Measurements from ENCODE around the gene IRAK2. TPM values are rescaled to one million over a fixed set of nuclear protein-coding genes. Genes with fewer than 3 reads are reported as not detected.

The IRAK2 gene
- total RNA-seq, 1 donor from 2014 or later = 10.6 TPM

DNA sequence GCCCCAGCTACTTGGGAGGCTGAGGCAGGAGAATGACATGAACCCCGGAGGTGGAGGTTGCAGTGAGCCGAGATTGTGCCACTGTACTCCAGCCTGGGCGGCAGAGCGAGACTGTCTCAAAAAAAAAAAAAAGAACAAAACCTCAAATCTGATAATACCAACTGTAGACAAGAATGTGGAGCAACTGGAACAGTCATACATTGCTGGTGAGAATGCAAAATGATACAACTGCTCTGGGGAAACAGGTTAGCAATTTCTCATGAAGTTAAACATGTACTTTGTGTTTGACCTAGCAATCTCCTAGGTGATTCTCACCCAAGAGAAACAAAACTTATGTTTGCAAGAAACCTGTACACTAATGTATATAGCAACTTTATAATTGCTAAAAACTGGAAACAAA lies 27.5 kb upstream of the IRAK2 start:
- H3K9me3 ChIP-seq = no peaks in the 10 kb centered on the region
- peaks cover under 1% of the 10 kb centered on the region for H3K4me1 ChIP-seq
- no peak for TF ChIP-seq POLR2AphosphoS5 (IDR thresholded peaks at IDR 0.05; ENCODE audit: insufficient read depth in 1 of 2, low read depth in 1 of 2)
- no peak overlapping the region for H3K27ac ChIP-seq
- H3K4me3 ChIP-seq = no peak overlapping the region
- intact Hi-C loops (cut with DNase I) = no loop called here
- no peaks in the 10 kb centered on the region for H3K27me3 ChIP-seq
- DNase-seq (ENCODE audit: extremely low spot score in 2 of 2) = no peak
- H3K36me3 ChIP-seq = no peaks in the 10 kb centered on the region

DNA sequence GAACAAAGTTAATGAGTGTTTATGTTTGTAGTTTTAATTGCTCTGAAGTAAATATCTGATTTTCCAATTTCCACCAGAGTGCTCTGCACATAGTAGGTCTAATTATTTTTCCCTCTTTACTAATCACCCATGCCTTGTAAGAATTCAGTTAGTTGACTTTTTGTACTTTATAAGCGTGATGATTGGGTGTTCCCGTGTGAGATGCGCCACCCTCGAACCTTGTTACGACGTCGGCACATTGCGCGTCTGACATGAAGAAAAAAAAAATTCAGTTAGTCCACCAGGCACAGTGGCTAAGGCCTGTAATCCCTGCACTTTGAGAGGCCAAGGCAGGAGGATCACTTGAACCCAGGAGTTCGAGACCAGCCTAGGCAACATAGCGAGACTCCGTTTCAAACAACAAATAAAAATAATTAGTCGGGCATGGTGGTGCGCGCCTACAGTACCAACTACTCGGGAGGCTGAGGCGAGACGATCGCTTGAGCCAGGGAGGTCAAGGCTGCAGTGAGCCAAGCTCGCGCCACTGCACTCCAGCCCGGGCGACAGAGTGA lies 23.6 kb upstream of the IRAK2 start:
- no peak for TF ChIP-seq POLR2AphosphoS5 (IDR thresholded peaks at IDR 0.05; ENCODE audit: insufficient read depth in 1 of 2, low read depth in 1 of 2)
- TF ChIP-seq, protein P1, sequence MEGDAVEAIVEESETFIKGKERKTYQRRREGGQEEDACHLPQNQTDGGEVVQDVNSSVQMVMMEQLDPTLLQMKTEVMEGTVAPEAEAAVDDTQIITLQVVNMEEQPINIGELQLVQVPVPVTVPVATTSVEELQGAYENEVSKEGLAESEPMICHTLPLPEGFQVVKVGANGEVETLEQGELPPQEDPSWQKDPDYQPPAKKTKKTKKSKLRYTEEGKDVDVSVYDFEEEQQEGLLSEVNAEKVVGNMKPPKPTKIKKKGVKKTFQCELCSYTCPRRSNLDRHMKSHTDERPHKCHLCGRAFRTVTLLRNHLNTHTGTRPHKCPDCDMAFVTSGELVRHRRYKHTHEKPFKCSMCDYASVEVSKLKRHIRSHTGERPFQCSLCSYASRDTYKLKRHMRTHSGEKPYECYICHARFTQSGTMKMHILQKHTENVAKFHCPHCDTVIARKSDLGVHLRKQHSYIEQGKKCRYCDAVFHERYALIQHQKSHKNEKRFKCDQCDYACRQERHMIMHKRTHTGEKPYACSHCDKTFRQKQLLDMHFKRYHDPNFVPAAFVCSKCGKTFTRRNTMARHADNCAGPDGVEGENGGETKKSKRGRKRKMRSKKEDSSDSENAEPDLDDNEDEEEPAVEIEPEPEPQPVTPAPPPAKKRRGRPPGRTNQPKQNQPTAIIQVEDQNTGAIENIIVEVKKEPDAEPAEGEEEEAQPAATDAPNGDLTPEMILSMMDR (IDR thresholded peaks at IDR 0.05) = no peak
- Histone ChIP-seq H3K4me3 (peak overlapping the region; percentile 71 to 91), H3K27ac (peak overlapping the region; percentile 89), H3K9me3 (no peaks in the 10 kb centered on the region), H3K4me1 (peaks cover 40% of the 10 kb centered on the region), H3K27me3 (no peaks in the 10 kb centered on the region), H3K36me3 (no peaks in the 10 kb centered on the region)
- DNase-seq (ENCODE audit: extremely low spot score in 2 of 2) = no peak
- intact Hi-C loops (cut with DNase I) = no loop called here

DNA sequence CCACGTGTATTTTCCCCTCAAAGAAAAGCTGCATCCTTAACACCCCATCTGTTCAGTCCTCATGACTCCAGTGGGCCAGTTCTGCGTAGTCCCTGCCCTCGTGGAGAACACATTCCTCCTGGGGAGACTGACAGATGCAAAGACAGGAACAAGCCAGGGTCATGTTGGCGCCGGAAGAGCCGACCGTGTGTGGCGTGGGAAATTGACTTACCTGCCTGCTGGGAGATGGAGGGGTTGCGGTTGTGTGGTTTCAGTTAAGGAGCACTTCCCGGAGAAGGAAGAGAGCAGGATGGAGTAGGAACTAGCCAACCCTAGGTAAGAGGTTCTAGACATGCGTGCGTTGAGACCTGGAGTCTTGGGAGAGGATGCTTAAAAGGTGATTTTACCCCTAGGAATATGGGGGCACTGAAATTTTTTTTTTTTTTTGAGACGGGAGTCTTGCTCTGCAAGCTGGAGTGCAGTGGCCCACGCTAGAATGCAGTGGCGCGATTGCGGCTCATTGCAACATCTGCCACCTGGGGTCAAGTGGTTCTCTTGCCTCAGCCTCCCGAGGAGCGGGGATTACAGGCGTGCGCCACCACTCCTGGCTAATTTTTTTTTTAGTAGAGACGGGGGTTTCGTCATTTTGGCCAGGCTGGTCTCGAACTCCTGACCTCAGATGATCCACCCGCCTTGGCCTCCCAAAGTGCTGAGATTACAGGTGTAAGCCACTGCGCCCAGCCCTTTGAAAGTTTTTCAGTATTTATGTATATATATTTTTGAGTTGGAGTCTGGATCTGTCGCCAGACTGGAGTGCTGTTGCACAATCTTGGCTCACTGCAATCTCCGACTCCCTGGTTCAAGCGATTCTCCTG lies 21.8 kb upstream of the IRAK2 start:
- Histone ChIP-seq H3K9me3 (no peaks in the 10 kb centered on the region), H3K36me3 (peaks cover 0 to 2% of the 10 kb centered on the region in 2 donors), H3K4me1 (peaks cover 44% of the 10 kb centered on the region), H3K27ac (peak overlapping the region; percentile 89), H3K4me3 (peak overlapping the region; percentile 71 to 91), H3K27me3 (no peaks in the 10 kb centered on the region)
- no peak for TF ChIP-seq POLR2AphosphoS5 (IDR thresholded peaks at IDR 0.05; ENCODE audit: insufficient read depth in 1 of 2, low read depth in 1 of 2)
- no peak for TF ChIP-seq POLR2A (IDR thresholded peaks at IDR 0.05)
- TF ChIP-seq, protein P1 (IDR thresholded peaks at IDR 0.05) = no peak
- no peak for DNase-seq (ENCODE audit: extremely low spot score in 2 of 2)
- intact Hi-C loops (cut with DNase I) = no loop called here

DNA sequence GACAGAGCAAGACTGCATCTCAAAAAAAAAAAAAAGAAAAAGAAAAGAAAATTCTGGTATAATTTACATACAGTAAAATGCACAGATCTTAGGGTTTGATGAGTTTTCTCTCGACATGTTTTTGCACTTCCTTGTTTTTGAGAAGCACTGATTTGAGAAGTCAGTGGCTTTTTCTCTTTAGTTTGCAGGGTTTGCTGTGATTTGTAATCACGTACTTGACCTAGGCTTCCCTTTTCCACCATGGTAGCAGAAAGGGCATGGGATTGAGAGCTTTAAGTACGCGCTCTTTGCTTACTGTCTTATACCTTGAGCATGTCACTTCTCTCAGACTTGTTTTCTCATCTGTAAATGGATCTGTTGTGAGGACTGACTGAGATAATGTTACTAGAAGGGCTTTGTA lies 19.0 kb upstream of the IRAK2 start:
- intact Hi-C loops (cut with DNase I) = no loop called here
- H3K9me3 ChIP-seq = no peaks in the 10 kb centered on the region
- H3K27me3 ChIP-seq = no peaks in the 10 kb centered on the region
- no peak for DNase-seq (ENCODE audit: extremely low spot score in 2 of 2)
- peaks cover 44% of the 10 kb centered on the region for H3K4me1 ChIP-seq
- peaks cover 3 to 15% of the 10 kb centered on the region in 2 donors for H3K36me3 ChIP-seq
- H3K27ac ChIP-seq = no peak overlapping the region
- TF ChIP-seq, protein P1 (IDR thresholded peaks at IDR 0.05) = no peak
- TF ChIP-seq POLR2AphosphoS5 (IDR thresholded peaks at IDR 0.05; ENCODE audit: insufficient read depth in 1 of 2, low read depth in 1 of 2) = no peak
- TF ChIP-seq POLR2A (IDR thresholded peaks at IDR 0.05) = no peak
- no peak overlapping the region for H3K4me3 ChIP-seq

DNA sequence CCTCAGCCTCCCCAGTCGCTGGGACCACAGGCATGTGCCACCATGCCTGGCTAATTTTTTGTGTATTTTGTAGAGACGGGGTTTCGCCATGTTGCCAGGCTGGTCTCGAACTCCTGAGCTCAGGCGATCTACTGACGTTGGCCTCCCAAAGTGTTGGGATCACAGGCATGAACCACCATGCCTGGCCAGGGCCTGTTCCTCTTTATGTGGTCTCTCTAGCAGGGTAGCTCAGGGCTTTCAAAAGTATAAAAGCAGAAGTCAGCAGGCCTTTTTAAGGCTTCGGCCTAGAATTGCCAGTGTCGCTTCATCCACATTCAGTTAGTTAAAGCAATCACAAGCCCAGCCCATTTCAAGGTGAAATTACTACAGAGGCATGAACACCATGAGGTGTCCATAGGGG lies 15.5 kb upstream of the IRAK2 start:
- H3K36me3 ChIP-seq = peaks cover 3 to 48% of the 10 kb centered on the region in 2 donors
- intact Hi-C loops (cut with DNase I) = no loop called here
- DNase-seq (ENCODE audit: extremely low spot score in 2 of 2) = no peak
- H3K9me3 ChIP-seq = no peaks in the 10 kb centered on the region
- H3K27me3 ChIP-seq = no peaks in the 10 kb centered on the region
- TF ChIP-seq POLR2A (IDR thresholded peaks at IDR 0.05) (no peak), POLR2AphosphoS5 (IDR thresholded peaks at IDR 0.05; ENCODE audit: insufficient read depth in 1 of 2, low read depth in 1 of 2) (no peak)
- TF ChIP-seq, protein P1 (IDR thresholded peaks at IDR 0.05) = no peak
- H3K4me3 ChIP-seq = no peak overlapping the region
- H3K27ac ChIP-seq = no peak overlapping the region
- H3K4me1 ChIP-seq = peaks cover 22% of the 10 kb centered on the region
